Coronary artery (tissue), 2 donors: ENCODE measurements around the gene AKAP10.
"Not testable (repeated sequence)": the region's sequence is repeated elsewhere in the genome, so short reads cannot be mapped to it uniquely, and the experiment has no call there.

Experiments used
- DNase-seq: peaks from one replicate; pipeline ENCODE4 v3.0.0-alpha.2; 2017; ENCODE audit warnings: low spot score
- H3K27ac ChIP-seq, 2 donors: fragments of 200-600 bp; sonication (generic); one replicate each; pipeline ENCODE4 v1.5.1; 2016 to 2019
- H3K4me3 ChIP-seq: fragments of 200-600 bp; sonication (generic); 2 replicates; pipeline ENCODE4 v1.5.1; 2016; ENCODE audit warnings: mild to moderate bottlenecking, moderate library complexity
- CTCF ChIP-seq: fragments of 200-600 bp; sonication (generic); IDR thresholded peaks from one replicate; pipeline ENCODE4 v1.5.1; 2019; ENCODE audit warnings: antibody characterized with exemption

The AKAP10 gene

GRCh38 chr17:19978805-19979211 is 1.2 kb upstream of the AKAP10 start:
- H3K27ac ChIP-seq, result peak overlapping the region in 1 of 2 donors; percentile 92
- DNase-seq, result no peak
- no peak for TF ChIP-seq CTCF
- peak overlapping the region; percentile 89 for H3K4me3 ChIP-seq

- DNase-seq, result no peak
- H3K4me3 ChIP-seq, result peak overlapping the region; percentile 89
Observed at GRCh38 chr17:19978209-19978802, 678 bp upstream of the AKAP10 start.

GRCh38 chr17:19975601-19976000 is 2.0 kb downstream of the AKAP10 start:
- DNase-seq, result no peak
- Histone ChIP-seq H3K27ac (no peak overlapping the region), H3K4me3 (no peak overlapping the region)
- no peak for TF ChIP-seq CTCF

More at GRCh38 chr17:19978209-19978802, 678 bp upstream of the AKAP10 start:
- H3K27ac ChIP-seq, result peak overlapping the region; percentile 85 to 92
- no peak for TF ChIP-seq CTCF

GRCh38 chr17:19973156-19973555 is 4.5 kb downstream of the AKAP10 start:
- no peak for DNase-seq
- no peak for TF ChIP-seq CTCF
- Histone ChIP-seq H3K4me3 (no peak overlapping the region), H3K27ac (no peak overlapping the region)

- DNase-seq, result not testable (repeated sequence)
Observed at GRCh38 chr17:19962954-19963353, 14.7 kb downstream of the AKAP10 start.

GRCh38 chr17:19958023-19958422 is 19.6 kb downstream of the AKAP10 start:
- Histone ChIP-seq H3K4me3 (no peak overlapping the region), H3K27ac (peak overlapping the region in 1 of 2 donors; percentile 3)
- no peak for DNase-seq
- no peak for TF ChIP-seq CTCF

More at GRCh38 chr17:19962954-19963353, 14.7 kb downstream of the AKAP10 start:
- not testable (repeated sequence) for H3K4me3 ChIP-seq, H3K27ac ChIP-seq

GRCh38 chr17:19955099-19955498 is 22.5 kb downstream of the AKAP10 start:
- DNase-seq, result no peak
- no peak overlapping the region for H3K4me3 ChIP-seq

GRCh38 chr17:19951411-19951810 is 26.2 kb downstream of the AKAP10 start:
- not testable (repeated sequence) for H3K27ac ChIP-seq, H3K4me3 ChIP-seq, DNase-seq

More at GRCh38 chr17:19955099-19955498, 22.5 kb downstream of the AKAP10 start:
- H3K27ac ChIP-seq, result no peak overlapping the region
- no peak for TF ChIP-seq CTCF

- DNase-seq, H3K27ac ChIP-seq, H3K4me3 ChIP-seq: not testable (repeated sequence)
Observed at GRCh38 chr17:19950624-19951195, 26.9 kb downstream of the AKAP10 start.
